Hypothalamus (tissue), 51 donors: ENCODE results near the gene TNS2.
A peak's percentile ranks its signal among the peaks of the same experiment; 100 is the strongest.

ENCODE experiments used
- DNase-seq, 51 donors: peaks; one replicate each; lab custom pipeline; 2025; lab: John Stamatoyannopoulos, UW

The TNS2 gene

GRCh38 chr12:53056901-53057300 is 7.0 kb downstream of the TNS2 start:
- DNase-seq: no peak

GRCh38 chr12:53057816-53058500 is 8.1 kb downstream of the TNS2 start:
- no peak for DNase-seq

- no peak for DNase-seq
These were observed 9.0 kb downstream of the TNS2 start for GRCh38 chr12:53058674-53059433.

- no peak for DNase-seq
These were observed 9.7 kb downstream of the TNS2 start for GRCh38 chr12:53059434-53060063.

DNA sequence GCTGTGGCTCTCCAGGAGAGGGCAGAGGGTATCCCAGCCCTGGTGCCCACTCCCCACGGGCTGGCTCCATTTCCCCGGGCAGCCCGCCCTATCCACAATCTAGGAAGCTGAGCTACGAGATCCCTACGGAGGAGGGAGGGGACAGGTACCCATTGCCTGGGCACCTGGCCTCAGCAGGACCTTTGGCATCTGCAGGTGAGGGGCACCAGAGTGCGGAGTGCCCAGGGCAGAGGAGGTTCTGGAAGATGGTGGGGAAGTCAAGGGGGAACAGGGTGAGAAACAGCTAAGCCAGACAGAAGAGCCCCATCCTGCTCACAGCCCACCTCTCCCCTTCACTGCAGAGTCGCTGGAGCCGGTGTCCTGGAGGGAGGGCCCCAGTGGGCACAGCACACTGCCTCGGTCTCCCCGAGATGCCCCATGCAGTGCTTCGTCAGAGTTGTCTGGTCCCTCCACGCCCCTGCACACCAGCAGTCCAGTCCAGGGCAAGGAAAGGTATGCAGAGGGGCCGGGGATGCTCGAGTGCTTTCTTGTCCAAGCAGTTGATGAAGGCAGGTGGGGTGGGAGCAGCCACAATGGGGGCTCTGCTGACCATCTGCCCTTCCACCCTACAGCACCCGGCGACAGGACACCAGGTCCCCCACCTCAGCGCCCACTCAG is 10.3 kb downstream of the TNS2 start:
- no peak for DNase-seq

GRCh38 chr12:53060721-53061276 is 10.9 kb downstream of the TNS2 start:
- no peak for DNase-seq

DNA sequence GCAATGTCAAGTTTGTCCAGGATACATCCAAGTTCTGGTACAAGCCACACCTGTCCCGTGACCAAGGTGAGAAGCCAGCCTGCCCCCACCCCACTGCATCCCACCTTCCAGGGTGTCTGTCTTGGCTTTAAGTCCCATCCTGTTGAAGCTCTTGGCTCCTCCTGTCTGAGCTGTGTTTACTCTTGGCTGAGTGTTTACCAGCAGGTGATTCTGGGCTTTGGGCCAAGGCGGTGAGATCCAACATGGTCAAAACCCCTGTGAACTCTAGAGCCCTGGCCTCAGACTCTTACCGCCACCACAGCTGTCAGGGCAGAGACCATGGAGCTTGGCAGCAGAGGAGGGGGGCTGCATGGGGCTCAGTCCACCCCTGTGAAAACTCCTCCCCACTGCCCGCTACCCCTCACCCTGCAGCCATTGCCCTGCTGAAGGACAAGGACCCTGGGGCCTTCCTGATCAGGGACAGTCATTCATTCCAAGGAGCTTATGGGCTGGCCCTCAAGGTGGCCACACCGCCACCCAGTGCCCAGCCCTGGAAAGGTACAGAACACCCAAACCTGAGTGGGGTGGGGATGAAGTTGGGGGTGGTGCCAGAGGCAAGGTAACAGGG is 11.6 kb downstream of the TNS2 start:
- no peak for DNase-seq

DNA sequence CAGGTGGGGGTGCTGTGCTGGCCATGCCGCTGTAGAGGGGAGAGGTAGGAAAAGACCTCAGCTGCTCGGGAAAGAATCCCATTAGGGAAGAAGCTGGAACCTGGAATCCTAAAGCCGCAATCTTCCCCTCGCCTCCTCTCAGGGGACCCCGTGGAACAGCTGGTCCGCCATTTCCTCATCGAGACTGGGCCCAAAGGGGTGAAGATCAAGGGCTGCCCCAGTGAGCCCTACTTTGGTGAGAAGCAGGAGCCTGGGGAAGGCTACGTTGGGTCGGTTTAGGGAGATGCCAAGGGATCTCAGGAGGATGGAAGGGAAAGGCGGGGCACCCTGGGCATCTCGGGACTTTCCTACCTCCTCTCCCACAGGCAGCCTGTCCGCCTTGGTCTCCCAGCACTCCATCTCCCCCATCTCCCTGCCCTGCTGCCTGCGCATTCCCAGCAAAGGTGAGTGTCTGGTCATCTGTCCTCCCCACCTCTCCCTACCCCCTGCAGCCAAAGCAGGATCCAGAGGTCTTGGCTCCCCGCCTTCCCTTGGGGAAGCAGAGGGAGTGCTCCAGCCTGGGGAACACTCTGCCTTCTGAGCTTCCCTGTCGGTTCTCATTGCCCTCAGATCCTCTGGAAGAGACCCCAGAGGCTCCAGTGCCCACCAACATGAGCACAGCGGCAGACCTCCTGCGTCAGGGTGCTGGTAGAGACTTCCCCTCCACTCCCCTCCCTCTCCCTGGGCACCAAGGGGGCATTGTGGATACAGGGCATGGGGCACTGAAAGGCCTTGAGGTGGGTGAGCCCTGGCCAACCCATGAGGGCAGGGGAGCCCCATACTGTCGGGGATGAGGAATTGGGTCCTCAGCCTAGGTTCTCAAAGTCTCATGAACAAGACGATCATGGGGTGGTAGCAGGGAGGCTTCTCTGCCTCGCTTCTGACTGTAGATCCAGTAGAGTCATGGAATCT is 12.4 kb downstream of the TNS2 start:
- DNase-seq: no peak

DNA sequence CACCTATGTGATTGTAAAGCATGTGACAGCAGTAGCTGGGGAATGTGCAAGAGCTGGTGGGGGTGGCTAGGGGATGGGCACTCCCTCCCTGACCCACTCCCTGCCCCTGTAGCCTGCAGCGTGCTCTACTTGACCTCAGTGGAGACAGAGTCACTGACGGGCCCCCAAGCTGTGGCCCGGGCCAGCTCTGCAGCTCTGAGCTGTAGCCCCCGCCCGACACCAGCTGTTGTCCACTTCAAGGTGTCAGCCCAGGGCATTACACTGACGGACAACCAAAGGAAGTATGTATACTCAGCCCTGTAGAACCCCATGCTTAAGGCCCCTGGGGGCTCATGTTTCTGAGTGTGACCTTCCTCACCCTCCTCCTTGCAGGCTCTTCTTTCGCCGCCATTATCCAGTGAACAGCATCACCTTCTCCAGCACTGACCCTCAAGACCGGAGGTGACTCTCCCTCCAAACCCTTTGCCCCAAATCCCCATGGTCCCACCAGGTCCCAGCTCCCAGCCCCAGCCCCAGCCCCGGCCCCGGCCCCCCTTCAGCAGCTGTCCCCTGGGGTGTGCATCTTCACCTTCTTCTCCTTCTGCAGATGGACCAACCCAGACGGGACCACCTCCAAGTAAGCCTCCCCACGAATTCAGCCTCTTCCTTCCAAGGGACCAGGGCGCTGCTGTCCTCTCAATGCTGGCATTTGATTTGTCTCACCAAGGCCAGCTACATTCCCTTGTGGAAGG is 13.3 kb downstream of the TNS2 start:
- DNase-seq: no peak

DNA sequence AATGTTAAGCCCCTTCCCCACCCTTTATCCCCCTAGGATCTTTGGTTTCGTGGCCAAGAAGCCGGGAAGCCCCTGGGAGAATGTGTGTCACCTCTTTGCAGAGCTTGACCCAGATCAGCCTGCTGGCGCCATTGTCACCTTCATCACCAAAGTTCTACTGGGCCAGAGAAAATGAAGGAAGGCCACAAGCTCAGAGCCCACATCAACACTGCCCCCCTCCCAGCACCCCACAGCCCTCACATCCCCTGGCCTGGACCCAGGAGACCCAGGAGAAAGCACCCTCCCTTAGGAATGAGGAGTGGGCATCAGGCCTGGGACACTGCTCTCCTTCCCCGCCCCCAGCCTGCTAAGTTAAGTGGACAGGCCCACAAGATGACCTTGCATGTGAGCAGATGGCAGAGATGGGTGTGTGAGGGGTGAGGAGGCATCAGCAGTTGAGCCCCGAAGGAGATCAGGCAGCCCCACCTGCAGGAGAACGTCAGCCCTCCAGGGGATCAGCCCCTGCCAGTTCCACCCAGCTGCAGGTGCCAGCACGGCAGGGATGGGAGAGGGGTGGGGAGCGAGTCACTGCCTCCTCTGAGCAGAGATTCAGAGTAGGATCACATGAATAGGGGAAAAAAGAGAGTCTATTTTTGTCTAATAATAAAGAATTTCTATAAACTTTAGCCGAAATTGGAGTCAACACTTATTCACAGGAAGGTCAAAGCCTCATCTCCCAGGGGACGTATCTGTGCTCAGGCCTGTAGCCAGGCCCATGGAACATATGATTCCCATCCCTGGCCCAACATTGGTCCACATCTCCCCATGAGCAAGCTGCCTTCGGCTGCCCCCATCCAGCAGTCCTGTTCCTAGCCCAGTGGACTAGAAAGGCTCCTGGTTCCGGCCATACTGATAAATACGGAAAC is 14.1 kb downstream of the TNS2 start:
- DNase-seq: peak in 1 of 51 donors; percentile 20

GRCh38 chr12:53064613-53065436 is 15.0 kb downstream of the TNS2 start:
- no peak for DNase-seq

DNA sequence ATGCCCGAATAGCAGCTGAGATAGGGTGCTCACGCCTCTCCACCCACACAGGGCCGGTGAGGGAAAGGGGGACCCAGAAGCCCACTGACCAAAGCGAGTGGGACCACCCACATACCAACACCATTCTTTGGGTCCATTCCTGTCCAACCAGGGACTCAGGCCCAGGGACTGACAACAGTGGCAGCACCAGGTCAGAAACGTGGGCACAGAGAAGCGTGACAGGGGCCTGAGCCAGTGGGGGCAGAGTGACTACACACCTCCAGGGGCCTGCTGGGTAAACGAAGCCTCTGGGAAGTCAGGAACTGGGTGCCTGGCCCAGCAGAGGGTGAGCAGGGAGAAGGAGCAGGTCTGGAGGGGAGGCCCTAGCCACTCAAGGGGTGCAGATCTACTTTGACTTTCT is 15.6 kb downstream of the TNS2 start:
- no peak for DNase-seq

DNA sequence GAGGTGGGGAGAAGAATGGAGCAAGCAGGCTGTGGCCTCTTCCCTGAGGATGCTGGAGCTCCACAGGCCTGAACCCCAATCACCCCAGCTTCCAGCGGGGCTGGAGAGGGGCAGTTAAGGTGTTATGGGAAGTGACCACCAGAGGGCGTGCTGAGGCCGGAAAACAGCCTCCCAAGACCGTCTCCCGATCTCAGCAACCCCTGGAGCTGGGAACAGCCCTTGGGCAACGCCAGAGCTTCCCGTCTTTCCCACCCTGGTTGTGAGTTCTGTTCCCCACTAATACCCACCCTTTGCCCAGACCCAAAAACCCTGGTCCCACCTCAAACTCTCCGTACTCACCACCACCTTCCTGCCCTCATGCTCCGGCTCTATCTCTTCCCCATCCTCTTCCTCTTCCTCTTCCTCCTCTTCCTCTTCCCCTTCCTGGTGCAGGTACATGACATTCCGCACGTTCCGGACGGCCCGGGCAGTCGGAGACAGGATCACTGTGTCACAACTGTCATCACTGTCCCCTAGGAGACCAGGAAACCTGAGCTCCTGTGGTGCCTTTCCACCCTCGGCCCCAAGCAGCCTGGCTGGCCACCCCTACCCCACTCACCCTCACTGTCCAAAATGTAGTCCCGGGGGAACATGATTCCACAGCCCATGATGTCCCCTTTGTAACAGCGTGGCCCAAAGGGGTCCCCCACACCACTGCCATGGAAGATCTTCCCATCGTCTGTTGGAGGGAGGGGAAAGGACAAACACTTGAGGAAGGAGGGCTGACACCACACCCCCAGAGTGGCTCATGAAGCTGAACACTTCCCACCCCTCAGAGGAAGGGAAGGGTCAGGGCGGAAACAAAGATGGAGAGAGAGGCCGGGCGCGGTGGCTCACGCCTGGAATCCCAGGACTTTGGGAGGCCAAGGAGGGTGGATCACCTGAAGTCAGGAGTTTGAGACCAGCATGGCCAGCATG is 16.4 kb downstream of the TNS2 start:
- peak in 44 of 51 donors; percentile 14 to 81 (median 55) for DNase-seq

DNA sequence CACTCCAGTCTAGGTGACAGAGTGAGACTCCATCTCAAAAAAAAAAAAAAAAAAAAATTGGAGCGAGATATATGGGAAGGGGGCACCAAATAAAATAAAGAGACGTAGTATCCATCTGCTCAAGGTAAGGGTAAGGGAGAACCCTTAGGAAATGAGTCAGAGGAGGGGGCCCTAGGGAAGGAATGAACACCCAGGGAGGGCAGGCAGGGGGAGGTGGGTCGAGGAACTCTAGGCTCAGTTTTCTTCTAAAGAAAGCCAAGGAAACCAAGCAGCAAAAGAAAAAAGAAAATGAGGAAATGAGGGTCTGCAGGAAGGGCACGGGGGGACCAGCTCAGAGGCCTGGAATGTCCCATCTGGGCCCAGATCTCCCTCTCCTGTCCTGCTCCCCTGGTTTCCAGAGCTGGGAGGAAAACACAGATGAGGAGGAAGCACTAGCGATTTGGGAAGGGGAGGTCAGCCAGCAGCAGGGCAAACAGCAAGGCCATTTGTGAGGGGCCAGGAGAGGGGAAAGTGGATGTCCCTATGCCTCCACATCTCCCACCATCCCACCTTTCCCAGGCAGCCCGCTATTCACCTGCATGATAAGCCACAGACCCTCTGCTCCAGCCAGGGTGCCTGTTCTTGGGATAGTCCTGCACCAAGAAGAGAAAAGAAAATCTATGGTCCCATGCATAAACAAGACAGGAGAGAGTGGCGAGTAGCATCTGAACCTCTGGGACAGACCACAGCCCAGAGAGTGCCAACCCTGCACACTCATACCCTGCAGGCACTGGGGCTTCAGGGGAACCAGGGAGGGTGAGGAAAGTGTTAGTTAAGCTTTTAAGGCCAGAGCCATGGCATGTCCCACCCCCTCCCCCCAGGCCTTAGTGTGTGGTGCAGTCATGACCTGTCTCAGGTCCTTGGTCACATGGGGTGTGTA is 17.5 kb downstream of the TNS2 start:
- DNase-seq: no peak
